Right lobe of liver (tissue), 6 donors: ENCODE results near the gene SCML1. TPM values are rescaled to one million over a fixed set of nuclear protein-coding genes. Genes with fewer than 3 reads are reported as not detected.

Experiments
- ATAC-seq, 4 donors: fragments of 200-7000 bp; cut with Tn5 transposase; one replicate each; pipeline ENCODE4 v1.9.1; 2020; ENCODE audit warnings: mild to moderate bottlenecking in 4 of 4, moderate library complexity in 4 of 4
- DNase-seq, 3 donors: peaks; one replicate each; pipeline ENCODE4 v3.0.0-alpha.2; 2020
- H3K27ac ChIP-seq, 3 donors: fragments of 200-600 bp; one replicate each; pipeline ENCODE4 v1.8.0; 2022
- H3K27me3 ChIP-seq, 2 donors: fragments of 200-600 bp; one replicate each; pipeline ENCODE4 v1.8.0; 2022
- H3K36me3 ChIP-seq, 4 donors: fragments of 200-600 bp; sonication (generic) in 1 of 4; one replicate each; pipeline versions ENCODE4 v1.5.1 to v1.8.0; 2017 to 2022; ENCODE audit warnings: control low read depth in 1 of 4
- H3K4me1 ChIP-seq, 4 donors: fragments of 200-600 bp; sonication (generic) in 1 of 4; one replicate each; pipeline versions ENCODE4 v1.5.1 to v1.8.0; 2017 to 2022; ENCODE audit warnings: control low read depth in 1 of 4
- H3K4me3 ChIP-seq, 3 donors: fragments of 200-600 bp; one replicate each; pipeline ENCODE4 v1.8.0; 2022
- H3K9me3 ChIP-seq, 4 donors: fragments of 200-600 bp; sonication (generic) in 1 of 4; one replicate each; pipeline versions ENCODE4 v1.5.1 to v1.8.0; 2017 to 2022; ENCODE audit warnings: control low read depth in 1 of 4
- POLR2A ChIP-seq: fragments of 450-650 bp; IDR thresholded peaks from one replicate; pipeline ENCODE4 v1.6.1; 2017; ENCODE audit warnings: antibody characterized with exemption, mild to moderate bottlenecking
- WGBS: methylation state at CpG from one replicate; pipeline ENCODE4 v1.1.6; 2018; ENCODE audit warnings: low coverage, low lambda C conversion rate; ENCODE audit not compliant: insufficient coverage; ENCODE audit errors: missing lambda C conversion rate; 5-methylcytosine and 5-hydroxymethylcytosine counted together
- intact Hi-C, 2 donors: fragments of 100-400 bp; cut with DNase I; formaldehyde crosslinking; loops; one replicate each; pipeline versions ENCODE4 v1.11.2 to v1.14.1; 2022
- total RNA-seq, 6 experiments: library from RNA; depleted of rRNA in 2 of 6; stranded (reverse); fragments of >200 nt in 2 of 6; fragmentation: NEBNext Ultra II Directional in 3 of 6; extraction: Animal tissue kit (Norgen Biotek cat#: 25700) in 3 of 6; gene quantifications; one replicate each; pipeline versions ENCODE4 v1.1.0 to v1.2.4, GENCODE V29; 2016 to 2023
- TF ChIP-seq, protein P1 (sequence below), 4 donors: fragments of 200-600 bp in 3 of 4; fragments of 450-650 bp in 1 of 4; IDR thresholded peaks; one replicate each; pipeline versions ENCODE4 v1.5.1 to v1.8.0; 2016 to 2022; ENCODE audit warnings: antibody characterized with exemption in 4 of 4, mild to moderate bottlenecking in 2 of 4
- donor health status: DM: no; HTN: yes; CAD: no.
- donor health status: DM: no; HTN: no; CAD: no.
- donor health status: DM: no; HTN: no; CAD: no.
- donor health status: DM: no; HTN: yes; CAD: no.
- donor health status: DM: no; HTN: yes; CAD: no.

The SCML1 gene
- total RNA-seq, 6 experiments from 2014 or later: 7.0 to 15.2 (median 13.8) TPM

- no CpG with 5 or more reads among the region's 13 CpGs for WGBS
- no peaks in the 10 kb centered on the region for H3K9me3 ChIP-seq
- TF ChIP-seq, protein P1, sequence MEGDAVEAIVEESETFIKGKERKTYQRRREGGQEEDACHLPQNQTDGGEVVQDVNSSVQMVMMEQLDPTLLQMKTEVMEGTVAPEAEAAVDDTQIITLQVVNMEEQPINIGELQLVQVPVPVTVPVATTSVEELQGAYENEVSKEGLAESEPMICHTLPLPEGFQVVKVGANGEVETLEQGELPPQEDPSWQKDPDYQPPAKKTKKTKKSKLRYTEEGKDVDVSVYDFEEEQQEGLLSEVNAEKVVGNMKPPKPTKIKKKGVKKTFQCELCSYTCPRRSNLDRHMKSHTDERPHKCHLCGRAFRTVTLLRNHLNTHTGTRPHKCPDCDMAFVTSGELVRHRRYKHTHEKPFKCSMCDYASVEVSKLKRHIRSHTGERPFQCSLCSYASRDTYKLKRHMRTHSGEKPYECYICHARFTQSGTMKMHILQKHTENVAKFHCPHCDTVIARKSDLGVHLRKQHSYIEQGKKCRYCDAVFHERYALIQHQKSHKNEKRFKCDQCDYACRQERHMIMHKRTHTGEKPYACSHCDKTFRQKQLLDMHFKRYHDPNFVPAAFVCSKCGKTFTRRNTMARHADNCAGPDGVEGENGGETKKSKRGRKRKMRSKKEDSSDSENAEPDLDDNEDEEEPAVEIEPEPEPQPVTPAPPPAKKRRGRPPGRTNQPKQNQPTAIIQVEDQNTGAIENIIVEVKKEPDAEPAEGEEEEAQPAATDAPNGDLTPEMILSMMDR (IDR thresholded peaks at IDR 0.05): no peak
- no peak for TF ChIP-seq POLR2A
- H3K36me3 ChIP-seq: no peaks in the 10 kb centered on the region
- no peak overlapping the region for H3K27ac ChIP-seq
- intact Hi-C loops: no loop called here
- H3K27me3 ChIP-seq: no peaks in the 10 kb centered on the region
- no peak overlapping the region for H3K4me3 ChIP-seq
- DNase-seq: no peak
- ATAC-seq: peak in 1 of 4 donors; percentile 9
- H3K4me1 ChIP-seq: no peaks in the 10 kb centered on the region
Observed at GRCh38 chrX:17801431-17801830, 64.1 kb downstream of the SCML1 start.

- 56% methylated on average over 5 of the region's 7 CpGs for WGBS
- no peaks in the 10 kb centered on the region for H3K36me3 ChIP-seq
- no peak overlapping the region for H3K4me3 ChIP-seq
- no peaks in the 10 kb centered on the region for H3K4me1 ChIP-seq
- H3K27ac ChIP-seq: no peak overlapping the region
- ATAC-seq: no peak
- H3K9me3 ChIP-seq: no peaks in the 10 kb centered on the region
- no peak for TF ChIP-seq POLR2A
- TF ChIP-seq, protein P1 (IDR thresholded peaks at IDR 0.05): no peak
- DNase-seq: no peak
- no peaks in the 10 kb centered on the region for H3K27me3 ChIP-seq
- intact Hi-C loops: no loop called here
Observed at GRCh38 chrX:17802756-17803155, 65.5 kb downstream of the SCML1 start.

GRCh38 chrX:17803449-17803848 is 66.2 kb downstream of the SCML1 start:
- intact Hi-C loops: no loop called here
- 67% methylated on average over 3 of the region's 4 CpGs for WGBS
- no peak for DNase-seq
- no peak overlapping the region for H3K4me3 ChIP-seq
- no peak for TF ChIP-seq POLR2A
- TF ChIP-seq, protein P1 (IDR thresholded peaks at IDR 0.05): no peak
- H3K4me1 ChIP-seq: no peaks in the 10 kb centered on the region
- no peaks in the 10 kb centered on the region for H3K36me3 ChIP-seq
- H3K27ac ChIP-seq: no peak overlapping the region
- no peaks in the 10 kb centered on the region for H3K27me3 ChIP-seq
- no peak for ATAC-seq
- no peaks in the 10 kb centered on the region for H3K9me3 ChIP-seq

Other genes starting within 250 kb of the SCML1 start
- 1 to 10 TPM; 1.2 to 3.5 (median 2.4) TPM for gene RAI2, start 123.8 kb downstream of the SCML1 start, total RNA-seq